Neural progenitor cell (in vitro differentiated cells): ENCODE data around the gene CLDND1. TPM values are rescaled to one million over a fixed set of nuclear protein-coding genes. Genes with fewer than 3 reads are reported as not detected.

Experiments used
- DNase-seq: peaks from one replicate; pipeline ENCODE4 v3.0.0-alpha.2; 2016; ENCODE audit warnings: low spot score
- H2AFZ ChIP-seq: fragments of 200-600 bp; sonication (generic); replicated peaks from 2 replicates; pipeline ENCODE4 v1.6.1; 2016; ENCODE audit warnings: antibody characterized with exemption
- H3F3A ChIP-seq: fragments of 200-600 bp; sonication (generic); 2 replicates; pipeline ENCODE4 v1.6.1; 2016; ENCODE audit warnings: antibody characterized with exemption, low read depth
- H3K27ac ChIP-seq: fragments of 200-600 bp; sonication (generic); 2 replicates; pipeline ENCODE4 v1.5.1; 2016; ENCODE audit warnings: mild to moderate bottlenecking
- H3K27me3 ChIP-seq: fragments of 200-600 bp; sonication (generic); 2 replicates; pipeline ENCODE4 v1.6.1; 2016; ENCODE audit warnings: mild to moderate bottlenecking, moderate library complexity
- H3K36me3 ChIP-seq: fragments of 200-600 bp; sonication (generic); 2 replicates; pipeline ENCODE4 v1.5.1; 2016
- H3K4me1 ChIP-seq: fragments of 200-600 bp; sonication (generic); 2 replicates; pipeline ENCODE4 v1.6.1; 2016; ENCODE audit warnings: mixed run types
- H3K4me2 ChIP-seq: fragments of 200-600 bp; sonication (generic); 2 replicates; pipeline ENCODE4 v1.6.1; 2016
- H3K4me3 ChIP-seq: fragments of 200-600 bp; sonication (generic); 2 replicates; pipeline ENCODE4 v1.5.1; 2016
- H3K79me2 ChIP-seq: fragments of 200-600 bp; sonication (generic); 2 replicates; pipeline ENCODE4 v1.6.1; 2016; ENCODE audit warnings: low read depth
- H3K9ac ChIP-seq: fragments of 200-600 bp; sonication (generic); 2 replicates; pipeline ENCODE4 v1.6.1; 2016
- H3K9me3 ChIP-seq: fragments of 200-600 bp; sonication (generic); 2 replicates; pipeline ENCODE4 v1.5.1; 2016; ENCODE audit warnings: low read depth
- H4K20me1 ChIP-seq: fragments of 200-600 bp; sonication (generic); 2 replicates; pipeline ENCODE4 v1.6.1; 2016; ENCODE audit warnings: low read depth
- H3K27ac Mint-ChIP-seq: 3 replicates; pipeline ENCODE4 v1.8.0; 2021; ENCODE audit warnings: mixed read lengths
- H3K27me3 Mint-ChIP-seq: 2 replicates; pipeline ENCODE4 v1.8.0; 2022; ENCODE audit warnings: low read depth, mild to moderate bottlenecking, inconsistent platforms, moderate library complexity, mixed read lengths; ENCODE audit not compliant: insufficient read depth
- H3K36me3 Mint-ChIP-seq: 3 replicates; pipeline ENCODE4 v1.8.0; 2021; ENCODE audit warnings: mixed read lengths
- H3K4me1 Mint-ChIP-seq: 3 replicates; pipeline ENCODE4 v1.8.0; 2021; ENCODE audit warnings: mixed read lengths
- H3K4me3 Mint-ChIP-seq: 3 replicates; pipeline ENCODE4 v1.8.0; 2021; ENCODE audit warnings: mild to moderate bottlenecking, moderate library complexity, mixed read lengths
- H3K9me3 Mint-ChIP-seq: 3 replicates; pipeline ENCODE4 v1.8.0; 2020; ENCODE audit warnings: mixed read lengths
- CTCF ChIP-seq: fragments of 200-600 bp; sonication (generic); IDR thresholded peaks from 2 replicates; pipeline ENCODE4 v1.5.1; 2017; ENCODE audit warnings: antibody characterized with exemption, mild to moderate bottlenecking
- EZH2 ChIP-seq: fragments of 200-600 bp; sonication (generic); IDR thresholded peaks from 2 replicates; pipeline ENCODE4 v1.6.1; 2017; ENCODE audit warnings: antibody characterized with exemption, mild to moderate bottlenecking, moderate library complexity
- EZH2phosphoT487 ChIP-seq: fragments of 200-600 bp; sonication (generic); IDR thresholded peaks from 2 replicates; pipeline ENCODE4 v1.6.1; 2017; ENCODE audit warnings: antibody characterized with exemption
- total RNA-seq: library from RNA; depleted of rRNA; stranded (reverse); fragments of >200 nt; gene quantifications from 2 replicates; pipeline ENCODE4 v1.2.3, GENCODE V29; 2015; ENCODE audit warnings: low replicate concordance

Gene CLDND1
- total RNA-seq, 1 donor from 2014 or later = 176 TPM

GRCh38 chr3:98565843-98566242 lies 43.1 kb upstream of the CLDND1 start:
- Histone ChIP-seq H3K36me3 (no peaks in the 10 kb centered on the region), H3K27ac (no peak overlapping the region), H3K9me3 (no peaks in the 10 kb centered on the region), H2AFZ (peak overlapping the region; percentile 40), H3K27me3 (no peaks in the 10 kb centered on the region), H3K4me2 (no peak overlapping the region), H3F3A (no peaks in the 10 kb centered on the region), H3K4me1 (no peaks in the 10 kb centered on the region), H3K79me2 (no peaks in the 10 kb centered on the region), H3K9ac (no peak overlapping the region), H4K20me1 (no peaks in the 10 kb centered on the region), H3K4me3 (no peak overlapping the region)
- no peak for DNase-seq
- Mint-ChIP-seq H3K9me3 (no peaks in the 10 kb centered on the region), H3K4me3 (no peak overlapping the region), H3K27ac (no peak overlapping the region), H3K36me3 (no peaks in the 10 kb centered on the region), H3K27me3 (no peaks in the 10 kb centered on the region), H3K4me1 (no peaks in the 10 kb centered on the region)
- no peak for TF ChIP-seq EZH2phosphoT487
- TF ChIP-seq CTCF = no peak

- no peaks in the 10 kb centered on the region for H3K79me2 ChIP-seq
- Mint-ChIP-seq H3K4me1 (no peaks in the 10 kb centered on the region), H3K9me3 (no peaks in the 10 kb centered on the region), H3K4me3 (no peak overlapping the region), H3K36me3 (no peaks in the 10 kb centered on the region), H3K27ac (no peak overlapping the region), H3K27me3 (no peaks in the 10 kb centered on the region)
- H3F3A ChIP-seq = no peaks in the 10 kb centered on the region
- H2AFZ ChIP-seq = no peak overlapping the region
- no peak overlapping the region for H3K27ac ChIP-seq
- no peak overlapping the region for H3K4me3 ChIP-seq
- no peaks in the 10 kb centered on the region for H3K27me3 ChIP-seq
- no peak overlapping the region for H3K4me2 ChIP-seq
- no peak for DNase-seq
- H3K36me3 ChIP-seq = no peaks in the 10 kb centered on the region
- no peaks in the 10 kb centered on the region for H4K20me1 ChIP-seq
- TF ChIP-seq EZH2 = no peak
- no peak for TF ChIP-seq EZH2phosphoT487
- TF ChIP-seq CTCF = no peak
- H3K9me3 ChIP-seq = no peaks in the 10 kb centered on the region
- H3K9ac ChIP-seq = no peak overlapping the region
- H3K4me1 ChIP-seq = no peaks in the 10 kb centered on the region
Observed at GRCh38 chr3:98565237-98565643, 42.5 kb upstream of the CLDND1 start.

DNA sequence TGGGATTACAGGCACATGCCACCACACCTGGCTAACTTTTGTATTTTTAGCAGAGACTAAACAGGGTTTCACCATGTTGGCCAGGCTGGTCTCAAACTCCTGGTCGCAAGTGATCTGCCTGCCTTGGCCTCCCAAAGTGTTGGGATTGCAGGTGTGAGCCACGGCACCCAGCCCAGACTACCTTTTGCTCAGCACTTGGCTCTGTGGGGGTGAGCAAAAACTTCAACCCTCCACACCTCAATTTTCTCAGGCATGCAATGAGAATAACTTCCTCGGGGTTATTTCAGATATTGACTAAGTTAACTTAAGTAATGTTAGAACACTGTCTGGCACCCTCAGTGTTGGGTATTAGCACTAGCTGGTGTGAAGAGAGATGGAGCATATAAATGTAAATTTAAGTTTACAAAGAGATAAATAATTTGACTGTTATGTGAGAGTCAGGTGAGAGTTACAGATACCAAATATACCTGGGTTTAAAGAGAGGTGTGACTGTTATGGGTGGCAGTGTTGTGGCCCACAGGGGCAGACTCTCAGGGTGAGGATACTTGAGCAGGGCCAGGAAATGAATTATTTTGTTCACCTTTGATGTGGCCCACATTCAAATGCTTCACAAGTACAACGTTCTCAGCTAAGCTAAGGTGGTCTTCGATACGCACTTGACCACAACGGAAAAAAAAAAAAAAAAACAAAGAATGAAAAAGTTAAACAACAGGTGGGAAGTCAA lies 41.7 kb upstream of the CLDND1 start:
- no peaks in the 10 kb centered on the region for H4K20me1 ChIP-seq
- no peaks in the 10 kb centered on the region for H3K27me3 ChIP-seq
- Mint-ChIP-seq H3K27me3 (peaks cover 2% of the 10 kb centered on the region), H3K36me3 (no peaks in the 10 kb centered on the region), H3K4me1 (no peaks in the 10 kb centered on the region), H3K27ac (no peak overlapping the region), H3K4me3 (no peak overlapping the region), H3K9me3 (no peaks in the 10 kb centered on the region)
- H3K36me3 ChIP-seq = no peaks in the 10 kb centered on the region
- H3K9ac ChIP-seq = no peak overlapping the region
- no peaks in the 10 kb centered on the region for H3K4me1 ChIP-seq
- H3K27ac ChIP-seq = no peak overlapping the region
- H2AFZ ChIP-seq = no peak overlapping the region
- H3K9me3 ChIP-seq = no peaks in the 10 kb centered on the region
- H3K4me3 ChIP-seq = no peak overlapping the region
- H3K79me2 ChIP-seq = no peaks in the 10 kb centered on the region
- no peak for TF ChIP-seq EZH2
- TF ChIP-seq CTCF = no peak
- no peak for TF ChIP-seq EZH2phosphoT487
- DNase-seq = no peak
- no peak overlapping the region for H3K4me2 ChIP-seq
- no peaks in the 10 kb centered on the region for H3F3A ChIP-seq
